ENCODE measurements around the gene COL25A1. TPM values are rescaled to one million over a fixed set of nuclear protein-coding genes. Genes with fewer than 3 reads are reported as not detected.

Gene COL25A1
- total RNA-seq, 1 experiment from 2014 or later = not detected

GRCh38 chr4:109172301-109172700 lies 130.2 kb downstream of the COL25A1 start:
- intact Hi-C loops (cut with micrococcal nuclease) = no loop called here
- DNase-seq (ENCODE audit: low read depth, low spot score) (no peak), ATAC-seq (no peak)
- Histone ChIP-seq H3K36me3 (ENCODE audit: control insufficient read depth in 1 of 2, insufficient read depth in 2 of 2, low read length in 2 of 2) (no peaks in the 10 kb centered on the region), H3K27me3 (ENCODE audit: insufficient read depth, low read length) (peaks cover 41% of the 10 kb centered on the region), H3K27ac (ENCODE audit: low read depth, low read length) (no peak overlapping the region), H3K4me3 (replicated peaks in 1 of 2; ENCODE audit: low read depth in 1 of 2, low read length in 2 of 2) (no peak overlapping the region), H3K9me3 (ENCODE audit: control insufficient read depth in 1 of 2, insufficient read depth in 1 of 2, low read depth in 1 of 2, low read length in 2 of 2) (no peaks in the 10 kb centered on the region), H3K9me2 (ENCODE audit: insufficient read depth) (no peaks in the 10 kb centered on the region), H3K9ac (ENCODE audit: low read length) (no peak overlapping the region), H3K79me2 (ENCODE audit: insufficient read depth, low read length) (no peaks in the 10 kb centered on the region), H2AFZ (ENCODE audit: low read depth, low read length, poor library complexity, severe bottlenecking) (no peak overlapping the region), H4K20me1 (ENCODE audit: insufficient read depth) (no peaks in the 10 kb centered on the region), H3K4me1 (ENCODE audit: control insufficient read depth in 1 of 2, insufficient read depth in 2 of 2, low read length in 2 of 2) (no peaks in the 10 kb centered on the region), H3K4me2 (ENCODE audit: low read length) (no peak overlapping the region)
- ChIA-PET POLR2A (no interaction called here), CTCF (no interaction called here), RAD21 (ENCODE audit: low non-redundant PET in 1 of 2, low total read pairs in 2 of 2, uncharacterized antibody in 2 of 2, unreplicated experiment in 2 of 2) (no interaction called here)
- TF ChIP-seq SP1 (IDR thresholded peaks at IDR 0.05; ENCODE audit: low read depth) (no peak), CBX3 (IDR thresholded peaks at IDR 0.05; ENCODE audit: low read depth) (no peak), EZH2 (IDR thresholded peaks at IDR 0.05) (no peak), ZNF274 (IDR thresholded peaks at IDR 0.05; ENCODE audit: low read depth, low read length) (no peak), ATF3 (IDR thresholded peaks at IDR 0.05) (no peak), SIN3A (IDR thresholded peaks at IDR 0.05; ENCODE audit: low read depth) (no peak), TCF7L2 (IDR thresholded peaks at IDR 0.05; ENCODE audit: borderline replicate concordance, extremely low read depth, insufficient read depth, insufficient read length) (no peak), ELF1 (IDR thresholded peaks at IDR 0.05; ENCODE audit: borderline replicate concordance, low read depth) (no peak), ZFX (IDR thresholded peaks at IDR 0.05) (no peak), EGR1 (IDR thresholded peaks at IDR 0.05; ENCODE audit: low read depth) (no peak)
- TF ChIP-seq, protein P1, sequence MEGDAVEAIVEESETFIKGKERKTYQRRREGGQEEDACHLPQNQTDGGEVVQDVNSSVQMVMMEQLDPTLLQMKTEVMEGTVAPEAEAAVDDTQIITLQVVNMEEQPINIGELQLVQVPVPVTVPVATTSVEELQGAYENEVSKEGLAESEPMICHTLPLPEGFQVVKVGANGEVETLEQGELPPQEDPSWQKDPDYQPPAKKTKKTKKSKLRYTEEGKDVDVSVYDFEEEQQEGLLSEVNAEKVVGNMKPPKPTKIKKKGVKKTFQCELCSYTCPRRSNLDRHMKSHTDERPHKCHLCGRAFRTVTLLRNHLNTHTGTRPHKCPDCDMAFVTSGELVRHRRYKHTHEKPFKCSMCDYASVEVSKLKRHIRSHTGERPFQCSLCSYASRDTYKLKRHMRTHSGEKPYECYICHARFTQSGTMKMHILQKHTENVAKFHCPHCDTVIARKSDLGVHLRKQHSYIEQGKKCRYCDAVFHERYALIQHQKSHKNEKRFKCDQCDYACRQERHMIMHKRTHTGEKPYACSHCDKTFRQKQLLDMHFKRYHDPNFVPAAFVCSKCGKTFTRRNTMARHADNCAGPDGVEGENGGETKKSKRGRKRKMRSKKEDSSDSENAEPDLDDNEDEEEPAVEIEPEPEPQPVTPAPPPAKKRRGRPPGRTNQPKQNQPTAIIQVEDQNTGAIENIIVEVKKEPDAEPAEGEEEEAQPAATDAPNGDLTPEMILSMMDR (IDR thresholded peaks at IDR 0.05 in 2 of 3, conservative IDR thresholded peaks at IDR 0.05 in 1 of 3; ENCODE audit: borderline replicate concordance in 1 of 3, insufficient read depth in 1 of 3, low read depth in 2 of 3, low read length in 2 of 3) = no peak
- BruUV-seq (replicated peaks) = no TSS peak
